Vagina (tissue), 2 donors: ENCODE data around the gene EML4.

ENCODE experiments used
- POLR2A ChIP-seq, 2 donors: fragments of 450-650 bp; IDR thresholded peaks; one replicate each; pipeline ENCODE4 v1.6.1; 2017; ENCODE audit warnings: antibody characterized with exemption in 2 of 2, mild to moderate bottlenecking in 2 of 2, moderate library complexity in 2 of 2
- POLR2AphosphoS5 ChIP-seq, 2 donors: sonication (generic); formaldehyde crosslinking; IDR thresholded peaks; one replicate each; pipeline ENCODE4 v1.9.0; 2017; ENCODE audit warnings: antibody characterized with exemption in 2 of 2, mild to moderate bottlenecking in 2 of 2, low read depth in 1 of 2; ENCODE audit not compliant: insufficient read depth in 1 of 2
- TF ChIP-seq, protein P1 (sequence below), 3 experiments: fragments of 450-650 bp in 2 of 3; fragments of 200-600 bp in 1 of 3; sonication (generic) in 1 of 3; IDR thresholded peaks; one replicate each; pipeline ENCODE4 v1.5.1; 2017 to 2019; ENCODE audit warnings: antibody characterized with exemption in 3 of 3, mild to moderate bottlenecking in 2 of 3, moderate library complexity in 2 of 3

DNA sequence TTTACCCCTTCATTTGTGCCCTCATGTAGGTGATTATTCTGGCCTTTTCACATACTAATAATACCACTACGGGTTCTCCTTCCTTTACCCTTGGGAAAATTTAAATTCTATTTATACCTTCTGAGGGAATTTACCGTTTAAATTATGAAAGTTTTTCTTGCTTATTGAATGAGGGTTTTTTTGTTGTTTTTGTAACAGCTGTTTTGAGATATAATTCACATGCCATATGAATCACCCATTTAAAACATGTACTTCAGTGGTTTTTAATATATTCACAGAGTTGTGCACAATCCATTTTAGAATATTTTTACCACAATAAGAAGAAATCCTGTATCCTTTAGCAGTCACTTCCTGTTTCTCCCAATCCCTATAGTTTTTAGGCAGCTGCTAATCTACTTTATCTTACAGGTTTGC is 54.7 kb downstream of the EML4 start:
- TF ChIP-seq, protein P1, sequence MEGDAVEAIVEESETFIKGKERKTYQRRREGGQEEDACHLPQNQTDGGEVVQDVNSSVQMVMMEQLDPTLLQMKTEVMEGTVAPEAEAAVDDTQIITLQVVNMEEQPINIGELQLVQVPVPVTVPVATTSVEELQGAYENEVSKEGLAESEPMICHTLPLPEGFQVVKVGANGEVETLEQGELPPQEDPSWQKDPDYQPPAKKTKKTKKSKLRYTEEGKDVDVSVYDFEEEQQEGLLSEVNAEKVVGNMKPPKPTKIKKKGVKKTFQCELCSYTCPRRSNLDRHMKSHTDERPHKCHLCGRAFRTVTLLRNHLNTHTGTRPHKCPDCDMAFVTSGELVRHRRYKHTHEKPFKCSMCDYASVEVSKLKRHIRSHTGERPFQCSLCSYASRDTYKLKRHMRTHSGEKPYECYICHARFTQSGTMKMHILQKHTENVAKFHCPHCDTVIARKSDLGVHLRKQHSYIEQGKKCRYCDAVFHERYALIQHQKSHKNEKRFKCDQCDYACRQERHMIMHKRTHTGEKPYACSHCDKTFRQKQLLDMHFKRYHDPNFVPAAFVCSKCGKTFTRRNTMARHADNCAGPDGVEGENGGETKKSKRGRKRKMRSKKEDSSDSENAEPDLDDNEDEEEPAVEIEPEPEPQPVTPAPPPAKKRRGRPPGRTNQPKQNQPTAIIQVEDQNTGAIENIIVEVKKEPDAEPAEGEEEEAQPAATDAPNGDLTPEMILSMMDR (IDR thresholded peaks at IDR 0.05) = no peak
- TF ChIP-seq POLR2AphosphoS5 (IDR thresholded peaks at IDR 0.05; ENCODE audit: insufficient read depth in 1 of 2, low read depth in 1 of 2) (no peak), POLR2A (IDR thresholded peaks at IDR 0.05) (no peak)
